ENCODE results near the gene HPGD. TPM values are rescaled to one million over a fixed set of nuclear protein-coding genes. Genes with fewer than 3 reads are reported as not detected.

HPGD gene
- polyA plus RNA-seq, 1 of the 3 experiments (the other 2 are of a cell fraction) = not detected

DNA sequence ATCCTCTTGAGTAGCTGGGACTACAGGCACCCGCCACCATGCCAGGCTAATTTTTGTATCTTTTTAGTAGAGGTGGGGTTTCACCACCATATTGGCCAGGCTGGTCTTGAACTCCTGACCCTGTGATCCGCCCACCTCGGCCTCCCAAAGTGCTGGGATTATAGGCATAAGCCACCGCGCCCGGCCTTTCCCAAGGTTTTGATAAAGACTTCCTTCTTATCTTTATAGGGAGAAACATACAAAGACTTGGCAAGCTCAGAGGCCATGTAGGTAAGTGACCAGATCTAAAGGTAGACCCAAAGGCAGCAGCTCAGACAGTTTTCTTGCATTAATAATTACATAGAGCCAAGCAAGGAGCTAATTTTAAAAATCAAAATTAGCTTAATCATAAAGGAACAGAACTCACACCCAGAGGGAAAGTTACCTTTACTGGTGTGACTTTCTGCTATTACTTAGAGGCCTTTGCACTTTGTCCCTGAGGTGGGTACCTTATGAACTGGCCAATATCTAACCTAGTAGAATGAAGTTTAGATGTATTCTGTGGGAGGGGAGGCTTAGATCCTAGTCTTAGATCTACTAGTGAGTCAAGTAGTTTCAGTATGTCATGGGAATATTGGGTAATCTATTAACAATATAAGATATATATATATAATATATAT lies 67.3 kb downstream of the HPGD start:
- CTCF ChIA-PET = no interaction called here

DNA sequence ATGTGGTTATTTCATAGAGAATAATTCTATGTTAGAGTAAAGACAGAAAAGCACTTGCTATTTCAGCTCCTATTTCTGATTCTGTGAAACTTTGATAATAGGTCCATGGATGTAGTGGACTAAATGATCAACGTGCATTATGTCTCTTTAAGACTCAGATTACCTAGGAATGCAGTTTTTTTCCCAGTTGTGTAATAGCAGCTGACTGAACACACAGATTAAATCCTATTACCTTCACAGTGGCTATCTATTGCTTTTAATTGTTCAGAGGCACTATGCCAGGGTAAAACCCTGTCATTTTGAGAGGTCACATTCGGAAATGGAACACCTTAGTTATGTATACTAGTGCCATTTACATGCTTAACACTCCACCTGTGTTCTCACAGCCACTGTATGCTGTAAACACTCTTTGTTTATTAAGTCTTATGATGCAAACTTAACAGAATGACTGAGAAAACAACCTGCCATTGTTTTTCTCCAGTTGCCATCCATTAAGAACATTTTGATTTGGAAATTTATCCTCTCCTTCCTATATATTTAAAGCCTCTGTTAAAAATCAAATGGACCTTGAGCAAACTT lies 70.5 kb downstream of the HPGD start:
- H3K4me3 ChIP-seq (ENCODE audit: low read depth in 2 of 2, low read length in 1 of 2) = no peak overlapping the region
- H3K36me3 ChIP-seq (replicated peaks in 1 of 2; ENCODE audit: control insufficient read depth in 1 of 2, insufficient read depth in 2 of 2, low read length in 1 of 2) = no peaks in the 10 kb centered on the region
- no peaks in the 10 kb centered on the region for H4K20me1 ChIP-seq (ENCODE audit: insufficient read depth)
- DNase-seq = no peak
- no peaks in the 10 kb centered on the region for H3K4me1 ChIP-seq (ENCODE audit: control insufficient read depth in 1 of 2, insufficient read depth in 2 of 2, low read depth in 1 of 2, low read length in 1 of 2)
- 18% methylated on average over 2 of the region's 2 CpGs for WGBS (ENCODE audit: low lambda C conversion rate)
- H3F3A ChIP-seq (replicated peaks; ENCODE audit: insufficient read depth) = no peaks in the 10 kb centered on the region
- H3K9me2 ChIP-seq = no peaks in the 10 kb centered on the region
- H3K9me3 ChIP-seq = no peaks in the 10 kb centered on the region
- no peak for TF ChIP-seq JUND (IDR thresholded peaks at IDR 0.05)
- H2AFZ ChIP-seq (ENCODE audit: low read depth) = no peak overlapping the region
- no peaks in the 10 kb centered on the region for H3K79me2 ChIP-seq (ENCODE audit: insufficient read depth)
- no peaks in the 10 kb centered on the region for H3K27me3 ChIP-seq (ENCODE audit: insufficient read depth)
- no peak overlapping the region for H3K27ac ChIP-seq (ENCODE audit: low read depth in 2 of 2, low read length in 1 of 2)
- ChIA-PET CTCF (no interaction called here), POLR2A (no interaction called here)
- H3K4me2 ChIP-seq = no peak overlapping the region
- H3K9ac ChIP-seq = no peak overlapping the region

More for the DNA sequence above, 67.3 kb downstream of the HPGD start:
- Histone ChIP-seq H3K9me3 (no peaks in the 10 kb centered on the region), H3F3A (replicated peaks; ENCODE audit: insufficient read depth) (no peaks in the 10 kb centered on the region), H4K20me1 (ENCODE audit: insufficient read depth) (no peaks in the 10 kb centered on the region), H3K27me3 (ENCODE audit: insufficient read depth) (no peaks in the 10 kb centered on the region), H3K4me3 (ENCODE audit: low read depth in 2 of 2, low read length in 1 of 2) (no peak overlapping the region), H3K4me1 (ENCODE audit: control insufficient read depth in 1 of 2, insufficient read depth in 2 of 2, low read depth in 1 of 2, low read length in 1 of 2) (no peaks in the 10 kb centered on the region), H3K36me3 (replicated peaks in 1 of 2; ENCODE audit: control insufficient read depth in 1 of 2, insufficient read depth in 2 of 2, low read length in 1 of 2) (no peaks in the 10 kb centered on the region), H2AFZ (ENCODE audit: low read depth) (no peak overlapping the region), H3K27ac (ENCODE audit: low read depth in 2 of 2, low read length in 1 of 2) (no peak overlapping the region), H3K79me2 (ENCODE audit: insufficient read depth) (no peaks in the 10 kb centered on the region), H3K9ac (no peak overlapping the region), H3K9me2 (no peaks in the 10 kb centered on the region), H3K4me2 (no peak overlapping the region)
- no peak for TF ChIP-seq NFIC (IDR thresholded peaks at IDR 0.05; ENCODE audit: borderline replicate concordance)
- DNase-seq = no peak
- POLR2A ChIA-PET = no interaction called here
- 64% methylated on average over 6 of the region's 6 CpGs for WGBS (ENCODE audit: low lambda C conversion rate)

DNA sequence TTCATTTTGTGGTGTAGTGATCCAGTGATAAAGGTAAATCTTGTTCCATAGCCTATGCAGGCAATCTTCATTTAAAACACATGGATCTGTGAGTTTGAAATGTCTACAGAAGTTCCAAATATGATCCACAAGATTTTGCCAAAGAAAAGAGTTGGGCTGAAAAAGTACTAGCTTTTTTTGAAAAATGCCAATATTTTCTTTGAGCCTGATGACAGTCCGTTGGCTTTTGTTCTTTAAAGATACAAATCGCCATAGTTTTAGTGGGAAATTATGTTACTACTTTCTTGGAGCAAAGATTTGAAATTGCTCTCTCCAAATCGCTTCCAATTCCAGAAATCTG lies 71.5 kb downstream of the HPGD start:
- H3K4me2 ChIP-seq = no peak overlapping the region
- H3K4me3 ChIP-seq (ENCODE audit: low read depth in 2 of 2, low read length in 1 of 2) = no peak overlapping the region
- H3K4me1 ChIP-seq (ENCODE audit: control insufficient read depth in 1 of 2, insufficient read depth in 2 of 2, low read depth in 1 of 2, low read length in 1 of 2) = no peaks in the 10 kb centered on the region
- WGBS (ENCODE audit: low lambda C conversion rate) = 16% methylated on average over 3 of the region's 3 CpGs
- H2AFZ ChIP-seq (ENCODE audit: low read depth) = no peak overlapping the region
- no peaks in the 10 kb centered on the region for H3F3A ChIP-seq (replicated peaks; ENCODE audit: insufficient read depth)
- H3K9me3 ChIP-seq = no peaks in the 10 kb centered on the region
- ChIA-PET POLR2A (no interaction called here), CTCF (no interaction called here)
- TF ChIP-seq NRF1 (IDR thresholded peaks at IDR 0.05; ENCODE audit: low read depth, low read length) (no peak), FOSL2 (IDR thresholded peaks at IDR 0.05; ENCODE audit: borderline replicate concordance, low read depth) (no peak), RFX5 (IDR thresholded peaks at IDR 0.05; ENCODE audit: low read length) (no peak), FOXJ3 (CRISPR knock-in tag; IDR thresholded peaks at IDR 0.05) (no peak), EP300 (IDR thresholded peaks at IDR 0.05; ENCODE audit: borderline replicate concordance in 1 of 2, low read depth in 1 of 2, low read length in 1 of 2) (no peak), POLR2AphosphoS5 (IDR thresholded peaks at IDR 0.05; ENCODE audit: low read depth, low read length) (no peak), NFIC (IDR thresholded peaks at IDR 0.05; ENCODE audit: borderline replicate concordance) (no peak), TCF12 (IDR thresholded peaks at IDR 0.05) (no peak), MEF2A (IDR thresholded peaks at IDR 0.05; ENCODE audit: borderline replicate concordance, low read depth) (no peak), MXI1 (IDR thresholded peaks at IDR 0.05; ENCODE audit: low read depth, low read length) (no peak)
- TF ChIP-seq, protein P1, sequence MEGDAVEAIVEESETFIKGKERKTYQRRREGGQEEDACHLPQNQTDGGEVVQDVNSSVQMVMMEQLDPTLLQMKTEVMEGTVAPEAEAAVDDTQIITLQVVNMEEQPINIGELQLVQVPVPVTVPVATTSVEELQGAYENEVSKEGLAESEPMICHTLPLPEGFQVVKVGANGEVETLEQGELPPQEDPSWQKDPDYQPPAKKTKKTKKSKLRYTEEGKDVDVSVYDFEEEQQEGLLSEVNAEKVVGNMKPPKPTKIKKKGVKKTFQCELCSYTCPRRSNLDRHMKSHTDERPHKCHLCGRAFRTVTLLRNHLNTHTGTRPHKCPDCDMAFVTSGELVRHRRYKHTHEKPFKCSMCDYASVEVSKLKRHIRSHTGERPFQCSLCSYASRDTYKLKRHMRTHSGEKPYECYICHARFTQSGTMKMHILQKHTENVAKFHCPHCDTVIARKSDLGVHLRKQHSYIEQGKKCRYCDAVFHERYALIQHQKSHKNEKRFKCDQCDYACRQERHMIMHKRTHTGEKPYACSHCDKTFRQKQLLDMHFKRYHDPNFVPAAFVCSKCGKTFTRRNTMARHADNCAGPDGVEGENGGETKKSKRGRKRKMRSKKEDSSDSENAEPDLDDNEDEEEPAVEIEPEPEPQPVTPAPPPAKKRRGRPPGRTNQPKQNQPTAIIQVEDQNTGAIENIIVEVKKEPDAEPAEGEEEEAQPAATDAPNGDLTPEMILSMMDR (IDR thresholded peaks at IDR 0.05) = no peak
- TF ChIP-seq, protein P2, sequence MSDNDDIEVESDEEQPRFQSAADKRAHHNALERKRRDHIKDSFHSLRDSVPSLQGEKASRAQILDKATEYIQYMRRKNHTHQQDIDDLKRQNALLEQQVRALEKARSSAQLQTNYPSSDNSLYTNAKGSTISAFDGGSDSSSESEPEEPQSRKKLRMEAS (IDR thresholded peaks at IDR 0.05; ENCODE audit: low read depth) = no peak
- no peaks in the 10 kb centered on the region for H4K20me1 ChIP-seq (ENCODE audit: insufficient read depth)
- H3K36me3 ChIP-seq (replicated peaks in 1 of 2; ENCODE audit: control insufficient read depth in 1 of 2, insufficient read depth in 2 of 2, low read length in 1 of 2) = no peaks in the 10 kb centered on the region
- H3K27me3 ChIP-seq (ENCODE audit: insufficient read depth) = no peaks in the 10 kb centered on the region
- H3K9ac ChIP-seq = no peak overlapping the region
- no peak for DNase-seq
- H3K9me2 ChIP-seq = no peaks in the 10 kb centered on the region
- no peak overlapping the region for H3K27ac ChIP-seq (ENCODE audit: low read depth in 2 of 2, low read length in 1 of 2)
- no peaks in the 10 kb centered on the region for H3K79me2 ChIP-seq (ENCODE audit: insufficient read depth)

All from SK-N-SH (cell line).